OCI-LY1 (cell line): ENCODE data around the gene SETD5.

Experiments
- EZH2 ChIP-seq: fragments of 200-600 bp; sonication (generic), shearing (Covaris generic); IDR thresholded peaks from 2 replicates; pipeline ENCODE4 v1.8.0; 2017; ENCODE audit warnings: borderline replicate concordance, mixed run types, mild to moderate bottlenecking, antibody characterized with exemption, low read length, moderate library complexity, mixed read lengths
- TF ChIP-seq, protein P1 (sequence below): fragments of 200-600 bp; sonication (generic), shearing (Covaris generic); IDR thresholded peaks from 2 replicates; pipeline ENCODE4 v1.5.1; 2017; ENCODE audit warnings: mild to moderate bottlenecking, antibody characterized with exemption, low read length, moderate library complexity, mixed read lengths

DNA sequence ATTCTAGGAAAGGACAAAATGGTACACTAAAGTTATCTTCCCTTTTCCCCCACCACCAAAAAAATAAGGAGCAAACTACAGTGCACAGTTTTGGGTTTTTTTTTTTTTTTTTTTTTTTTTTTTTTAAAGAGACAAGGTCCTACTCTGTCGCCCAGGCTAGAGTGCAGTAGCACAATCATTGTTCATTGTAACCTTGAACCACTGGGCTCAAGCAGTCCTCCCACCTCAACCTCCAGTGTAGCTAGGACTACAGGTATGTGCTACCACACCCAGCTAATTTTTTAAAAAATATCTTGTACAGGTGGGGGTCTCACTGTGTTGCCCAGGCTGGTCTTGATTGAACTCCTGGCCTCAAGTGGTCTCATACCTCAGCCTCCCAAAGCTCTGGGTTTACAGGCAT is 14.9 kb downstream of the SETD5 start:
- TF ChIP-seq, protein P1, sequence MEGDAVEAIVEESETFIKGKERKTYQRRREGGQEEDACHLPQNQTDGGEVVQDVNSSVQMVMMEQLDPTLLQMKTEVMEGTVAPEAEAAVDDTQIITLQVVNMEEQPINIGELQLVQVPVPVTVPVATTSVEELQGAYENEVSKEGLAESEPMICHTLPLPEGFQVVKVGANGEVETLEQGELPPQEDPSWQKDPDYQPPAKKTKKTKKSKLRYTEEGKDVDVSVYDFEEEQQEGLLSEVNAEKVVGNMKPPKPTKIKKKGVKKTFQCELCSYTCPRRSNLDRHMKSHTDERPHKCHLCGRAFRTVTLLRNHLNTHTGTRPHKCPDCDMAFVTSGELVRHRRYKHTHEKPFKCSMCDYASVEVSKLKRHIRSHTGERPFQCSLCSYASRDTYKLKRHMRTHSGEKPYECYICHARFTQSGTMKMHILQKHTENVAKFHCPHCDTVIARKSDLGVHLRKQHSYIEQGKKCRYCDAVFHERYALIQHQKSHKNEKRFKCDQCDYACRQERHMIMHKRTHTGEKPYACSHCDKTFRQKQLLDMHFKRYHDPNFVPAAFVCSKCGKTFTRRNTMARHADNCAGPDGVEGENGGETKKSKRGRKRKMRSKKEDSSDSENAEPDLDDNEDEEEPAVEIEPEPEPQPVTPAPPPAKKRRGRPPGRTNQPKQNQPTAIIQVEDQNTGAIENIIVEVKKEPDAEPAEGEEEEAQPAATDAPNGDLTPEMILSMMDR = no peak
- no peak for TF ChIP-seq EZH2
